HepG2 (cell line): Measurements from ENCODE around the gene CADPS. TPM values are rescaled to one million over a fixed set of nuclear protein-coding genes. Genes with fewer than 3 reads are reported as not detected.

Experiments used
- ATAC-seq: fragments of 200-7000 bp; cut with Tn5 transposase; 3 replicates; pipeline ENCODE4 v1.9.1; 2020; ENCODE audit warnings: mild to moderate bottlenecking, moderate library complexity
- BruUV-seq: library from RNA; stranded (reverse); fragments of 400-500 nt; replicated peaks from 2 replicates; lab custom pipeline; 2021; lab: Mats Ljungman, UMichigan
- CTCF ChIA-PET: fragments of 300-600 bp; formaldehyde crosslinking; extraction: SDS; loops from one replicate; lab custom pipeline; 2021; ENCODE audit warnings: low total read pairs, inconsistent platforms, low intra/inter-chr PET ratio; lab: Yijun Ruan, JAX
- POLR2A ChIA-PET: fragments of 350-600 bp; sonication (Branson Sonifier 250); formaldehyde crosslinking; loops from one replicate; lab custom pipeline; 2020; ENCODE audit warnings: antibody characterized with exemption, inconsistent platforms; lab: Yijun Ruan, JAX
- DNase-seq: peaks from one replicate; pipeline ENCODE4 v3.0.0-alpha.2; 2015; ENCODE audit warnings: low spot score
- FAIRE-seq: peaks from 3 replicates; lab custom pipeline; 2011; peaks lifted over from hg19 to GRCh38; lab: Jason Lieb, UNC
- H2AFZ ChIP-seq: one replicate; pipeline ENCODE4 v1.6.1; 2011; ENCODE audit warnings: low read length, inconsistent platforms
- H3K27ac ChIP-seq: fragments of 300-600 bp; 3 replicates; pipeline ENCODE4 v1.8.0; 2011; ENCODE audit warnings: mixed run types, mild to moderate bottlenecking, mixed read lengths, low read length, inconsistent platforms; ENCODE audit not compliant: insufficient read depth; ENCODE audit errors: extremely low read length
- H3K27me3 ChIP-seq, 2 experiments: fragments of 200-600 bp in 1 of 2; 2 replicates in 1 of 2; 3 replicates in 1 of 2; pipeline versions ENCODE4 v1.6.0 to v1.8.0; 2011; ENCODE audit warnings: low read length in 2 of 2, mild to moderate bottlenecking in 2 of 2, moderate library complexity in 2 of 2, inconsistent platforms in 1 of 2; ENCODE audit not compliant: insufficient read depth in 2 of 2, control insufficient read depth in 1 of 2
- H3K36me3 ChIP-seq, 2 experiments: fragments of 200-600 bp in 1 of 2; replicated peaks in 1 of 2; 2 replicates in 1 of 2; 3 replicates in 1 of 2; pipeline versions ENCODE4 v1.5.1 to v1.8.0; 2011; ENCODE audit warnings: low read length in 2 of 2, inconsistent platforms in 1 of 2; ENCODE audit not compliant: insufficient read depth in 2 of 2, control insufficient read depth in 1 of 2
- H3K4me1 ChIP-seq: 2 replicates; pipeline ENCODE4 v1.5.1; 2012; ENCODE audit warnings: low read length, inconsistent platforms; ENCODE audit not compliant: insufficient read depth
- H3K4me2 ChIP-seq: 2 replicates; pipeline ENCODE4 v1.6.0; 2011; ENCODE audit warnings: low read depth, low read length, inconsistent platforms
- H3K4me3 ChIP-seq, 3 experiments: fragments of 200-600 bp in 1 of 3; sonication (generic), shearing (Covaris generic) in 1 of 3; replicated peaks in 1 of 3; 2 replicates each; pipeline ENCODE4 v1.5.1; 2011 to 2016; ENCODE audit warnings: low read length in 3 of 3, inconsistent platforms in 2 of 3, low read depth in 2 of 3, mild to moderate bottlenecking in 2 of 3, control low read depth in 1 of 3, mixed read lengths in 1 of 3; ENCODE audit not compliant: insufficient read depth in 1 of 3
- H3K79me2 ChIP-seq: one replicate; pipeline ENCODE4 v1.6.1; 2011; ENCODE audit warnings: low read length, inconsistent platforms; ENCODE audit not compliant: insufficient read depth
- H3K9ac ChIP-seq: 2 replicates; pipeline ENCODE4 v1.6.0; 2011; ENCODE audit warnings: mild to moderate bottlenecking, low read depth, low read length, inconsistent platforms; ENCODE audit not compliant: insufficient read depth
- H3K9me3 ChIP-seq: 2 replicates; pipeline ENCODE4 v1.5.1; 2012; ENCODE audit warnings: mild to moderate bottlenecking, low read length
- H4K20me1 ChIP-seq: 2 replicates; pipeline ENCODE4 v1.6.0; 2011; ENCODE audit warnings: inconsistent platforms, mild to moderate bottlenecking, low read length, moderate library complexity; ENCODE audit not compliant: insufficient read depth
- BRCA1 ChIP-seq: sonication (generic); formaldehyde crosslinking; IDR thresholded peaks from 2 replicates; pipeline ENCODE4 v1.4.0; 2020; ENCODE audit warnings: missing genetic modification reagents
- CEBPB ChIP-seq: IDR thresholded peaks from 2 replicates; pipeline ENCODE4 v1.6.1; 2011; ENCODE audit warnings: low read depth, low read length, improper control_type of control experiment, borderline replicate concordance
- MED1 ChIP-seq: sonication (generic); formaldehyde crosslinking; IDR thresholded peaks from 2 replicates; pipeline ENCODE4 v1.4.0; 2020; ENCODE audit warnings: missing genetic modification reagents
- NFYB ChIP-seq: sonication (generic); formaldehyde crosslinking; IDR thresholded peaks from 2 replicates; pipeline ENCODE4 v1.4.0; 2020; ENCODE audit warnings: missing genetic modification reagents
- SRY ChIP-seq: sonication (generic); formaldehyde crosslinking; IDR thresholded peaks from 2 replicates; pipeline ENCODE4 v1.8.0; 2022; ENCODE audit warnings: mild to moderate bottlenecking, missing genetic modification reagents
- ZNF232 ChIP-seq: sonication (generic); formaldehyde crosslinking; IDR thresholded peaks from 2 replicates; pipeline ENCODE4 v1.4.0; 2020; ENCODE audit warnings: missing genetic modification reagents, borderline replicate concordance
- WGBS: methylation state at CpG from one replicate; pipeline ENCODE4 v1.1.6; 2017; ENCODE audit warnings: low lambda C conversion rate; 5-methylcytosine and 5-hydroxymethylcytosine counted together
- in situ Hi-C: cut with HindIII; loops from 2 replicates; pipeline ENCODE4 v1.10.0; 2017; ENCODE audit warnings: low pct_unique_long_range_greater_than_20kb; ENCODE audit not compliant: extremely low pct_ligation_motif_present
- intact Hi-C: fragments of 100-400 bp; cut with micrococcal nuclease; formaldehyde crosslinking; loops from one replicate; pipeline ENCODE4 v1.10.0; 2022; ENCODE audit not compliant: unreplicated experiment
- polyA plus RNA-seq, 8 experiments: library from polyadenylated mRNA; depleted of rRNA in 3 of 8; stranded (reverse) in 7 of 8; unstranded in 1 of 8; fragments of >200 nt; fragmentation: Illumina TruSeq in 4 of 8; extraction: Trizol in 4 of 8; gene quantifications; 2 replicates each; pipeline versions ENCODE4 v1.2.1 to v1.2.3, GENCODE V29; 2011 to 2016; ENCODE audit warnings: low read depth in 4 of 8, missing spikeins in 1 of 8, mixed read lengths in 1 of 8; ENCODE audit not compliant: insufficient read depth in 1 of 8
- total RNA-seq, 5 experiments: library from RNA; depleted of rRNA; stranded (reverse); fragments of >200 nt; fragmentation: Illumina TruSeq; extraction: Trizol; gene quantifications; 2 replicates each; pipeline ENCODE4 v1.2.3, GENCODE V29; 2016; ENCODE audit warnings: low read depth in 1 of 5
- TF ChIP-seq, protein P1 (sequence below): sonication (generic); formaldehyde crosslinking; IDR thresholded peaks from 2 replicates; pipeline ENCODE4 v1.4.0; 2020; ENCODE audit warnings: mild to moderate bottlenecking, missing genetic modification reagents, borderline replicate concordance

CADPS gene
- total and polyA plus RNA-seq, 2 of the 13 experiments (the other 11 are each of a cell fraction or from before 2014, with no cell fraction given), result not detected

GRCh38 chr3:62795978-62796657 is 79.1 kb downstream of the CADPS start:
- Histone ChIP-seq H3K79me2 (no peaks in the 10 kb centered on the region), H3K9me3 (no peaks in the 10 kb centered on the region), H3K27ac (no peak overlapping the region), H3K36me3 (no peaks in the 10 kb centered on the region), H3K4me1 (no peaks in the 10 kb centered on the region), H2AFZ (no peak overlapping the region), H3K27me3 (no peaks in the 10 kb centered on the region), H3K4me3 (no peak overlapping the region), H4K20me1 (no peaks in the 10 kb centered on the region), H3K9ac (no peak overlapping the region), H3K4me2 (no peak overlapping the region)
- TF ChIP-seq BRCA1 (CRISPR knock-in tag) (no peak), ZNF232 (CRISPR knock-in tag) (no peak), SRY (CRISPR knock-in tag) (no peak), NFYB (CRISPR knock-in tag) (no peak), CEBPB (0 out of 2 replicates have a peak, but pooled peaks have one; percentile 5), MED1 (CRISPR knock-in tag) (no peak)
- TF ChIP-seq, protein P1, sequence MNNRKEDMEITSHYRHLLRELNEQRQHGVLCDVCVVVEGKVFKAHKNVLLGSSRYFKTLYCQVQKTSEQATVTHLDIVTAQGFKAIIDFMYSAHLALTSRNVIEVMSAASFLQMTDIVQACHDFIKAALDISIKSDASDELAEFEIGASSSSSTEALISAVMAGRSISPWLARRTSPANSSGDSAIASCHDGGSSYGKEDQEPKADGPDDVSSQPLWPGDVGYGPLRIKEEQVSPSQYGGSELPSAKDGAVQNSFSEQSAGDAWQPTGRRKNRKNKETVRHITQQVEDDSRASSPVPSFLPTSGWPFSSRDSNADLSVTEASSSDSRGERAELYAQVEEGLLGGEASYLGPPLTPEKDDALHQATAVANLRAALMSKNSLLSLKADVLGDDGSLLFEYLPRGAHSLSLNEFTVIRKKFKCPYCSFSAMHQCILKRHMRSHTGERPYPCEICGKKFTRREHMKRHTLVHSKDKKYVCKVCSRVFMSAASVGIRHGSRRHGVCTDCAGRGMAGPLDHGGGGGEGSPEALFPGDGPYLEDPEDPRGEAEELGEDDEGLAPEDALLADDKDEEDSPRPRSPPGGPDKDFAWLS (CRISPR knock-in tag), result no peak
- no TSS peak for BruUV-seq
- FAIRE-seq (no peak), ATAC-seq (no peak), DNase-seq (no peak)
- intact Hi-C loops (no loop called here), in situ Hi-C loops (no loop called here)
- 5% methylated on average over 2 of the region's 2 CpGs for WGBS
- ChIA-PET POLR2A (no interaction called here), CTCF (no interaction called here)
